NCI-H2081 (cell line): ENCODE measurements around the gene CHTOP.

Experiments
- DNase-seq, 2 experiments: peaks; one replicate each; lab custom pipeline; 2025; lab: John Stamatoyannopoulos, UW

The CHTOP gene

DNA sequence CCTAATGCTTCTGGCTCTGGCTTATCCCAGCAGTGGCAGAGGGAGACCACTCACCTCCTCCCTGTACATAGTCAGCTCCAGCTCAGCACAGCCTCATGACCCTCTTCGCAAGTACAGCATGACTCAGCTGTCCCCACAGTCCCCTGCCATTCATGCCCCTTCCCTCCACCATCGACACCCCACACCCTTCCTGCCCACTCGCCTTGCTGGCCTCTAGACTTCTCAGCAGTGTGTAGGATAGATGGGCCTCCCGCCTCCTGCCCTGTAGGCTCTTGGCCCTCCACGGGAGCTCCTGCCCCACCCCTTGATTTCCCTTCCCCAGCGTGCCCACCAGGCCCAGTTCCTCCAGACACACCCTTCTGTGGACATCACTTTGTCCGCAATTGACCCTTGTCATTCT is 54.4 kb downstream of the CHTOP start:
- DNase-seq, result no peak

DNA sequence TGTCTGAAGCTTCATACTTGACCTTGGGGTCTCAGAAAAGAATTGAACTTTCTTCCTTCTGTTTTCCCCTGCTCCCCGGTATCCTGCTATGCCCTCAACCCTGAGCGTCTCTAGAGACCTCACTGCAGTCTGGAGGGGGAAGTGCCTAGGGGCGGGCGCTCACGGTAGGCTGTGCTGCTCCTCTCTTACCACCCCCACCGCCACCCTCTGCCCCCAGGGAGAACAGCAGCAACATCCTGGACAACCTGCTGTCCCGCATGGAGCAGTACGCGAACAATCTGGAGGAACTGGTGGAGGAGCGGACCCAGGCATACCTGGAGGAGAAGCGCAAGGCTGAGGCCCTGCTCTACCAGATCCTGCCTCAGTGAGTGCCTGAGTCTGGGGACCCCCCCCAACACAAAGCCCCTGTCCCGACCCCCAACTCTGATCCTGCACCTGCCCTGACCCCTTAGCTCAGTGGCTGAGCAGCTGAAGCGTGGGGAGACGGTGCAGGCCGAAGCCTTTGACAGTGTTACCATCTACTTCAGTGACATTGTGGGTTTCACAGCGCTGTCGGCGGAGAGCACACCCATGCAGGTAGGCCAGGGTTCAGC is 55.0 kb downstream of the CHTOP start:
- no peak for DNase-seq

DNA sequence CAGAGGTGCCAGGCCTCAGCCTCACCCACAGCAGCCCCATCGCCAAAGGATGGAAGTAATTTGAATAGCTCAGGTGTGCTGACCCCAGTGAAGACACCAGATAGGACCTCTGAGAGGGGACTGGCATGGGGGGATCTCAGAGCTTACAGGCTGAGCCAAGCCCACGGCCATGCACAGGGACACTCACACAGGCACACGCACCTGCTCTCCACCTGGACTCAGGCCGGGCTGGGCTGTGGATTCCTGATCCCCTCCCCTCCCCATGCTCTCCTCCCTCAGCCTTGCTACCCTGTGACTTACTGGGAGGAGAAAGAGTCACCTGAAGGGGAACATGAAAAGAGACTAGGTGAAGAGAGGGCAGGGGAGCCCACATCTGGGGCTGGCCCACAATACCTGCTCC is 59.6 kb downstream of the CHTOP start:
- no peak for DNase-seq
